ENCODE measurements around the gene TSSC4. TPM values are rescaled to one million over a fixed set of nuclear protein-coding genes. Genes with fewer than 3 reads are reported as not detected.

TSSC4 gene
- total and polyA plus RNA-seq, 9 of the 15 experiments (the other 6 are each of a cell fraction or from before 2014, with no cell fraction given), result 0.41 to 54.2 (median 11.0) TPM

GRCh38 chr11:2400069-2400761, at the start of gene TSSC4 (continued):
- 0 out of 2 replicates have a peak, but pooled peaks have one; percentile 16 for TF ChIP-seq PATZ1 (CRISPR knock-in tag; IDR thresholded peaks at IDR 0.05; ENCODE audit: borderline replicate concordance)
- peak; percentile 55; the same call in 1 of the 2 replicates for TF ChIP-seq SMAD4 (CRISPR knock-in tag; conservative IDR thresholded peaks at IDR 0.05)
- peak; percentile 82 for TF ChIP-seq POLR2AphosphoS5 (IDR thresholded peaks at IDR 0.05; ENCODE audit: control insufficient read depth, insufficient read depth, low read depth, low read length)
- TF ChIP-seq MXI1 (IDR thresholded peaks at IDR 0.05; ENCODE audit: low read depth, low read length), result no peak
- no peak; the same call in 1 of the 2 replicates for TF ChIP-seq NFRKB (IDR thresholded peaks at IDR 0.05; ENCODE audit: low read depth)
- no peak for TF ChIP-seq HDAC3 (IDR thresholded peaks at IDR 0.05; ENCODE audit: borderline replicate concordance, partially characterized antibody)
- no peak for TF ChIP-seq NCOA2 (IDR thresholded peaks at IDR 0.05; ENCODE audit: partially characterized antibody in 2 of 2)
- no peak for TF ChIP-seq SAP30 (IDR thresholded peaks at IDR 0.05; ENCODE audit: borderline replicate concordance, insufficient read depth, low read depth, low read length, poor library complexity, severe bottlenecking)
- TF ChIP-seq ZNF174 (CRISPR knock-in tag; IDR thresholded peaks at IDR 0.05), result no peak
- peak; percentile 35 for TF ChIP-seq HNRNPLL (IDR thresholded peaks at IDR 0.05; ENCODE audit: low read depth, low read length, poor library complexity, severe bottlenecking)
- peak; percentile 91 for TF ChIP-seq ZBTB5 (IDR thresholded peaks at IDR 0.05)
- TF ChIP-seq RNF219 (CRISPR knock-in tag; IDR thresholded peaks at IDR 0.05), result no peak
- TF ChIP-seq CAMTA2 (CRISPR knock-in tag; conservative IDR thresholded peaks at IDR 0.05), result no peak
- TF ChIP-seq PRPF4 (IDR thresholded peaks at IDR 0.05; ENCODE audit: insufficient read depth, low read depth, low read length, poor library complexity, severe bottlenecking), result no peak
- TF ChIP-seq ZNF57 (CRISPR knock-in tag; IDR thresholded peaks at IDR 0.05), result peak; percentile 86; the same call in 1 of the 2 replicates
- no peak for TF ChIP-seq SRSF9 (IDR thresholded peaks at IDR 0.05; ENCODE audit: borderline replicate concordance, low read depth, low read length)
- 0 out of 2 replicates have a peak, but pooled peaks have one; percentile 41 for TF ChIP-seq FOXO4 (CRISPR knock-in tag; IDR thresholded peaks at IDR 0.05)
- no peak for TF ChIP-seq ZNF3 (CRISPR knock-in tag; IDR thresholded peaks at IDR 0.05)
- TF ChIP-seq MCM3 (IDR thresholded peaks at IDR 0.05), result no peak

Measured in K562 (cell line).